ENCODE data around the gene CBLL1.

DNA sequence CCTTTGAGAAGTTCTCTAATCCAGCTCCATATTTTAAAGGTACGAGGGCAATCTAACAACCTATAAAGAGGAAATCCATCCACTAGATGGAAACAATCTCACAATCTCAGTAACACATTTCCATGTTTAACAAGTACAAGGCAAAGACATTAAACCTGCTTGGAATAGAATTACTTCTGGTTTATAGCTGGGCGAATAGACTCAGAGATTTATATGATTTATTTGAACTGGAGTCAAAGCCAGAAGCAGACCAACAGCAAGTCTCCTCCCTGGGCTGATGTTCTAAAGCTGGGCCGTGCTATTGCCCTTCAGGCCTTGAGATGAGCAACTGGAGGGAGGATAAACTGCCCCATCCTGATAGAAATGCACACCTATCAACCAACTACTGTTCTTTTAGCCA lies 33.8 kb downstream of the CBLL1 start:
- TF ChIP-seq CHD2 (IDR thresholded peaks at IDR 0.05; ENCODE audit: low read depth, low read length) (no peak), MAFK (conservative IDR thresholded peaks at IDR 0.05 in 1 of 2, IDR thresholded peaks at IDR 0.05 in 1 of 2; ENCODE audit: low read length in 2 of 2) (no peak), SRF (IDR thresholded peaks at IDR 0.05; ENCODE audit: low read depth, low read length) (no peak), POLR2AphosphoS5 (IDR thresholded peaks at IDR 0.05; ENCODE audit: low read depth, low read length) (no peak), KLF11 (CRISPR knock-in tag; IDR thresholded peaks at IDR 0.05) (no peak), RNF2 (conservative IDR thresholded peaks at IDR 0.05; ENCODE audit: low read depth) (no peak), SP140L (CRISPR knock-in tag; IDR thresholded peaks at IDR 0.05; ENCODE audit: borderline replicate concordance) (no peak), HNF1A (IDR thresholded peaks at IDR 0.05; ENCODE audit: low read depth) (no peak), HNF1A (CRISPR knock-in tag; IDR thresholded peaks at IDR 0.05; ENCODE audit: borderline replicate concordance) (no peak), ZNF737 (CRISPR knock-in tag; IDR thresholded peaks at IDR 0.05; ENCODE audit: borderline replicate concordance) (no peak), KIAA2018 (CRISPR knock-in tag; IDR thresholded peaks at IDR 0.05; ENCODE audit: borderline replicate concordance) (no peak), ZSCAN25 (CRISPR knock-in tag; IDR thresholded peaks at IDR 0.05) (no peak), CEBPZ (IDR thresholded peaks at IDR 0.05; ENCODE audit: low read length) (no peak)
- TF ChIP-seq, protein P1, sequence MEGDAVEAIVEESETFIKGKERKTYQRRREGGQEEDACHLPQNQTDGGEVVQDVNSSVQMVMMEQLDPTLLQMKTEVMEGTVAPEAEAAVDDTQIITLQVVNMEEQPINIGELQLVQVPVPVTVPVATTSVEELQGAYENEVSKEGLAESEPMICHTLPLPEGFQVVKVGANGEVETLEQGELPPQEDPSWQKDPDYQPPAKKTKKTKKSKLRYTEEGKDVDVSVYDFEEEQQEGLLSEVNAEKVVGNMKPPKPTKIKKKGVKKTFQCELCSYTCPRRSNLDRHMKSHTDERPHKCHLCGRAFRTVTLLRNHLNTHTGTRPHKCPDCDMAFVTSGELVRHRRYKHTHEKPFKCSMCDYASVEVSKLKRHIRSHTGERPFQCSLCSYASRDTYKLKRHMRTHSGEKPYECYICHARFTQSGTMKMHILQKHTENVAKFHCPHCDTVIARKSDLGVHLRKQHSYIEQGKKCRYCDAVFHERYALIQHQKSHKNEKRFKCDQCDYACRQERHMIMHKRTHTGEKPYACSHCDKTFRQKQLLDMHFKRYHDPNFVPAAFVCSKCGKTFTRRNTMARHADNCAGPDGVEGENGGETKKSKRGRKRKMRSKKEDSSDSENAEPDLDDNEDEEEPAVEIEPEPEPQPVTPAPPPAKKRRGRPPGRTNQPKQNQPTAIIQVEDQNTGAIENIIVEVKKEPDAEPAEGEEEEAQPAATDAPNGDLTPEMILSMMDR (CRISPR knock-in tag; IDR thresholded peaks at IDR 0.05) = no peak
- TF ChIP-seq, protein P2, sequence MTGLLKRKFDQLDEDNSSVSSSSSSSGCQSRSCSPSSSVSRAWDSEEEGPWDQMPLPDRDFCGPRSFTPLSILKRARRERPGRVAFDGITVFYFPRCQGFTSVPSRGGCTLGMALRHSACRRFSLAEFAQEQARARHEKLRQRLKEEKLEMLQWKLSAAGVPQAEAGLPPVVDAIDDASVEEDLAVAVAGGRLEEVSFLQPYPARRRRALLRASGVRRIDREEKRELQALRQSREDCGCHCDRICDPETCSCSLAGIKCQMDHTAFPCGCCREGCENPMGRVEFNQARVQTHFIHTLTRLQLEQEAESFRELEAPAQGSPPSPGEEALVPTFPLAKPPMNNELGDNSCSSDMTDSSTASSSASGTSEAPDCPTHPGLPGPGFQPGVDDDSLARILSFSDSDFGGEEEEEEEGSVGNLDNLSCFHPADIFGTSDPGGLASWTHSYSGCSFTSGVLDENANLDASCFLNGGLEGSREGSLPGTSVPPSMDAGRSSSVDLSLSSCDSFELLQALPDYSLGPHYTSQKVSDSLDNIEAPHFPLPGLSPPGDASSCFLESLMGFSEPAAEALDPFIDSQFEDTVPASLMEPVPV (CRISPR knock-in tag; IDR thresholded peaks at IDR 0.05) = no peak

Measured in HepG2 (cell line).